H9 (cell line): ENCODE data around the gene RNF217. TPM values are rescaled to one million over a fixed set of nuclear protein-coding genes. Genes with fewer than 3 reads are reported as not detected.

Experiments
- DNase-seq: peaks from one replicate; pipeline ENCODE4 v3.0.0-alpha.2; 2017
- H2AFZ ChIP-seq: one replicate; pipeline ENCODE4 v1.6.1; 2013; ENCODE audit warnings: mild to moderate bottlenecking, low read length, control low read depth, moderate library complexity
- H2AK5ac ChIP-seq: 2 replicates; pipeline ENCODE4 v1.6.1; 2013; ENCODE audit warnings: low read length, control low read depth, mixed read lengths; ENCODE audit not compliant: insufficient read length
- H2BK120ac ChIP-seq: one replicate; pipeline ENCODE4 v1.6.1; 2013; ENCODE audit warnings: low read depth, mild to moderate bottlenecking, low read length, control low read depth, inconsistent platforms; ENCODE audit not compliant: poor library complexity, severe bottlenecking
- H2BK12ac ChIP-seq: 2 replicates; pipeline ENCODE4 v1.6.1; 2013; ENCODE audit warnings: low read length, control low read depth, mixed read lengths, low read depth; ENCODE audit not compliant: insufficient read length
- H2BK15ac ChIP-seq: 2 replicates; pipeline ENCODE4 v1.6.1; 2013; ENCODE audit warnings: low read depth, low read length, control low read depth
- H2BK20ac ChIP-seq: one replicate; pipeline ENCODE4 v1.6.1; 2013; ENCODE audit warnings: low read depth, mild to moderate bottlenecking, low read length, control low read depth, inconsistent platforms; ENCODE audit not compliant: poor library complexity, severe bottlenecking
- H2BK5ac ChIP-seq: 2 replicates; pipeline ENCODE4 v1.6.1; 2013; ENCODE audit warnings: low read length, control low read depth, mixed read lengths; ENCODE audit not compliant: insufficient read length
- H3K14ac ChIP-seq: 2 replicates; pipeline ENCODE4 v1.6.1; 2013; ENCODE audit warnings: low read length, control low read depth; ENCODE audit not compliant: insufficient read depth
- H3K18ac ChIP-seq: 2 replicates; pipeline ENCODE4 v1.6.1; 2013; ENCODE audit warnings: low read depth, mild to moderate bottlenecking, mixed read lengths, low read length, control low read depth; ENCODE audit not compliant: insufficient read length
- H3K23ac ChIP-seq: 2 replicates; pipeline ENCODE4 v1.6.1; 2013; ENCODE audit warnings: low read length, control low read depth, mixed read lengths, low read depth; ENCODE audit not compliant: insufficient read length
- H3K23me2 ChIP-seq: 2 replicates; pipeline ENCODE4 v1.6.1; 2013; ENCODE audit warnings: low read depth, mild to moderate bottlenecking, mixed read lengths, low read length, control low read depth; ENCODE audit not compliant: insufficient read length, poor library complexity, severe bottlenecking
- H3K27ac ChIP-seq: 2 replicates; pipeline ENCODE4 v1.5.1; 2013; ENCODE audit warnings: low read length, control low read depth, mixed read lengths, low read depth; ENCODE audit not compliant: insufficient read length
- H3K27me3 ChIP-seq: 2 replicates; pipeline ENCODE4 v1.6.1; 2013; ENCODE audit warnings: low read length, control low read depth, inconsistent platforms; ENCODE audit not compliant: insufficient read depth
- H3K4ac ChIP-seq: 2 replicates; pipeline ENCODE4 v1.6.1; 2013; ENCODE audit warnings: low read depth, mild to moderate bottlenecking, control low read depth, inconsistent platforms, low read length, moderate library complexity
- H3K4me1 ChIP-seq: 2 replicates; pipeline ENCODE4 v1.6.1; 2013; ENCODE audit warnings: low read length, control low read depth, inconsistent platforms; ENCODE audit not compliant: insufficient read depth
- H3K4me2 ChIP-seq: 2 replicates; pipeline ENCODE4 v1.6.1; 2013; ENCODE audit warnings: low read length, control low read depth, mixed read lengths; ENCODE audit not compliant: insufficient read length, insufficient read depth
- H3K56ac ChIP-seq: 2 replicates; pipeline ENCODE4 v1.6.1; 2013; ENCODE audit warnings: low read depth, mild to moderate bottlenecking, mixed read lengths, low read length, control low read depth; ENCODE audit not compliant: insufficient read length
- H3K79me1 ChIP-seq: 2 replicates; pipeline ENCODE4 v1.6.1; 2013; ENCODE audit warnings: low read depth, mild to moderate bottlenecking, moderate library complexity, low read length, control low read depth, inconsistent platforms; ENCODE audit not compliant: insufficient read depth, poor library complexity, severe bottlenecking
- H3K79me2 ChIP-seq: 2 replicates; pipeline ENCODE4 v1.6.1; 2013; ENCODE audit warnings: low read length, control low read depth, inconsistent platforms; ENCODE audit not compliant: insufficient read depth
- H3K9ac ChIP-seq: 2 replicates; pipeline ENCODE4 v1.6.1; 2013; ENCODE audit warnings: low read length, control low read depth, mixed read lengths; ENCODE audit not compliant: insufficient read length; ENCODE audit errors: extremely low read depth
- H3K9me3 ChIP-seq: one replicate; pipeline ENCODE4 v1.6.1; 2013; ENCODE audit warnings: low read depth, low read length, inconsistent platforms; ENCODE audit not compliant: control insufficient read depth
- H3T11ph ChIP-seq: one replicate; pipeline ENCODE4 v1.6.1; 2013; ENCODE audit warnings: mild to moderate bottlenecking, low read length, control low read depth, inconsistent platforms
- H4K20me1 ChIP-seq: one replicate; pipeline ENCODE4 v1.6.1; 2013; ENCODE audit not compliant: control insufficient read depth, insufficient read length, insufficient read depth
- H4K5ac ChIP-seq: 2 replicates; pipeline ENCODE4 v1.6.1; 2013; ENCODE audit warnings: low read depth, mild to moderate bottlenecking, mixed read lengths, low read length, control low read depth; ENCODE audit not compliant: insufficient read length
- H4K8ac ChIP-seq: replicated peaks from 2 replicates; pipeline ENCODE4 v1.6.1; 2013; ENCODE audit warnings: low read length, control low read depth, mixed read lengths, low read depth; ENCODE audit not compliant: insufficient read length
- H4K91ac ChIP-seq: 2 replicates; pipeline ENCODE4 v1.6.1; 2013; ENCODE audit warnings: low read depth, mild to moderate bottlenecking, moderate library complexity, mixed read lengths, low read length, control low read depth; ENCODE audit not compliant: insufficient read length
- H3K27ac Mint-ChIP-seq, 3 experiments: 2 replicates in 2 of 3; 3 replicates in 1 of 3; pipeline ENCODE4 v1.8.0; 2020 to 2021; ENCODE audit warnings: mixed read lengths in 3 of 3, mild to moderate bottlenecking in 1 of 3, moderate library complexity in 1 of 3
- H3K27me3 Mint-ChIP-seq: 2 replicates; pipeline ENCODE4 v1.8.0; 2021; ENCODE audit warnings: low read depth, mild to moderate bottlenecking, moderate library complexity, mixed read lengths
- H3K36me3 Mint-ChIP-seq, 3 experiments: 2 replicates in 2 of 3; 3 replicates in 1 of 3; pipeline ENCODE4 v1.8.0; 2020 to 2021; ENCODE audit warnings: low read depth in 3 of 3, mixed read lengths in 3 of 3; ENCODE audit not compliant: insufficient read depth in 1 of 3
- H3K4me1 Mint-ChIP-seq, 2 experiments: 2 replicates each; pipeline ENCODE4 v1.8.0; 2020; ENCODE audit warnings: mixed read lengths in 2 of 2
- H3K4me3 Mint-ChIP-seq, 2 experiments: 2 replicates in 1 of 2; 3 replicates in 1 of 2; pipeline ENCODE4 v1.8.0; 2020 to 2021; ENCODE audit warnings: mild to moderate bottlenecking in 2 of 2, mixed read lengths in 2 of 2, moderate library complexity in 1 of 2
- H3K9me3 Mint-ChIP-seq, 2 experiments: 2 replicates in 1 of 2; 3 replicates in 1 of 2; pipeline ENCODE4 v1.8.0; 2020; ENCODE audit warnings: mild to moderate bottlenecking in 2 of 2, mixed read lengths in 2 of 2, moderate library complexity in 1 of 2
- total RNA-seq: library from RNA; stranded (reverse); gene quantifications from 2 replicates; pipeline ENCODE4 v1.2.1, GENCODE V29; 2021
- TF ChIP-seq, protein P1 (sequence below): fragments of 200-600 bp; sonication (generic); conservative IDR thresholded peaks from 3 replicates; pipeline ENCODE4 v1.8.0; 2021; ENCODE audit warnings: antibody characterized with exemption, mild to moderate bottlenecking

Gene RNF217
- total RNA-seq, 1 experiment from 2014 or later, result 9.6 TPM

DNA sequence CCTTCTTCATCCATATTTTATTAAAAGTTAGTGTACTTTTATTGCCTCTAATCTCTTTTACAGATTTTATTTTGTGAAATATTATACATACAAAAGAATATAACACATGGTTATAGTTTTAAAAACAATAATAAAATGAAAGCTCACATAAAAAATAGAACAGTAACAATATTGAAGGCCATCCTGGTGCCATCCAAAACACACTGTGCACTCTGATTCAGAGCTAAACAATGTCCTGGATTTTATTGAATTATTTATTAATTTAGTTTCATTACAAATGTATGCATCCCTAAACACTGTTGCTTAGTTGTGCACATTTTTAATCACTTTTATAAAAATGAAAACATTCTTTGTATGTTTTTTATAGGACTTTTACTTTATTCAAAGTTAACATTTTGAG is 32.9 kb downstream of the RNF217 start:
- no peak overlapping the region for H3K56ac ChIP-seq
- no peaks in the 10 kb centered on the region for H3K27me3 ChIP-seq
- no peak overlapping the region for H2AFZ ChIP-seq
- no peak overlapping the region for H3K9ac ChIP-seq
- no peaks in the 10 kb centered on the region for H4K20me1 ChIP-seq
- no peak overlapping the region for H3K23ac ChIP-seq
- no peaks in the 10 kb centered on the region for H3K27me3 Mint-ChIP-seq
- H3K23me2 ChIP-seq, result no peaks in the 10 kb centered on the region
- no peak overlapping the region for H2AK5ac ChIP-seq
- no peaks in the 10 kb centered on the region for H3K79me2 ChIP-seq
- H2BK120ac ChIP-seq, result no peak overlapping the region
- peaks cover 13 to 14% of the 10 kb centered on the region in 2 experiments for H3K4me1 Mint-ChIP-seq
- H3K9me3 Mint-ChIP-seq, result no peaks in the 10 kb centered on the region
- no peak overlapping the region for H4K8ac ChIP-seq
- H4K5ac ChIP-seq, result no peak overlapping the region
- no peaks in the 10 kb centered on the region; the same call in 1 of the 2 replicates for H3K4me1 ChIP-seq
- no peak overlapping the region for H2BK12ac ChIP-seq
- no peak for DNase-seq
- H3K27ac Mint-ChIP-seq, result no peak overlapping the region
- H3K36me3 Mint-ChIP-seq, result no peaks in the 10 kb centered on the region
- no peak overlapping the region for H3K18ac ChIP-seq
- H3K79me1 ChIP-seq, result peaks cover 2% of the 10 kb centered on the region
- no peak overlapping the region for H2BK5ac ChIP-seq
- H3K4me3 Mint-ChIP-seq, result no peak overlapping the region
- no peak overlapping the region for H3K27ac ChIP-seq
- no peaks in the 10 kb centered on the region for H3K9me3 ChIP-seq
- no peak overlapping the region for H3K4me2 ChIP-seq
- H2BK20ac ChIP-seq, result no peak overlapping the region
- no peak overlapping the region for H4K91ac ChIP-seq
- no peak overlapping the region for H3T11ph ChIP-seq
- no peak overlapping the region for H2BK15ac ChIP-seq
- no peak overlapping the region for H3K14ac ChIP-seq
- TF ChIP-seq, protein P1, sequence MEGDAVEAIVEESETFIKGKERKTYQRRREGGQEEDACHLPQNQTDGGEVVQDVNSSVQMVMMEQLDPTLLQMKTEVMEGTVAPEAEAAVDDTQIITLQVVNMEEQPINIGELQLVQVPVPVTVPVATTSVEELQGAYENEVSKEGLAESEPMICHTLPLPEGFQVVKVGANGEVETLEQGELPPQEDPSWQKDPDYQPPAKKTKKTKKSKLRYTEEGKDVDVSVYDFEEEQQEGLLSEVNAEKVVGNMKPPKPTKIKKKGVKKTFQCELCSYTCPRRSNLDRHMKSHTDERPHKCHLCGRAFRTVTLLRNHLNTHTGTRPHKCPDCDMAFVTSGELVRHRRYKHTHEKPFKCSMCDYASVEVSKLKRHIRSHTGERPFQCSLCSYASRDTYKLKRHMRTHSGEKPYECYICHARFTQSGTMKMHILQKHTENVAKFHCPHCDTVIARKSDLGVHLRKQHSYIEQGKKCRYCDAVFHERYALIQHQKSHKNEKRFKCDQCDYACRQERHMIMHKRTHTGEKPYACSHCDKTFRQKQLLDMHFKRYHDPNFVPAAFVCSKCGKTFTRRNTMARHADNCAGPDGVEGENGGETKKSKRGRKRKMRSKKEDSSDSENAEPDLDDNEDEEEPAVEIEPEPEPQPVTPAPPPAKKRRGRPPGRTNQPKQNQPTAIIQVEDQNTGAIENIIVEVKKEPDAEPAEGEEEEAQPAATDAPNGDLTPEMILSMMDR, result no peak
- H3K4ac ChIP-seq, result no peak overlapping the region
